HEK293 (cell line): ENCODE data around the gene ACTR3.

ENCODE experiments used
- CTCF ChIA-PET: fragments of 350-600 bp; formaldehyde crosslinking; extraction: SDS; loops from one replicate; lab custom pipeline; 2021; ENCODE audit warnings: antibody characterized with exemption; lab: Yijun Ruan, JAX
- POLR2A ChIA-PET: fragments of 300-600 bp; formaldehyde crosslinking; extraction: SDS; loops from one replicate; lab custom pipeline; 2020; ENCODE audit warnings: antibody characterized with exemption, inconsistent platforms; lab: Yijun Ruan, JAX
- H3K27ac ChIP-seq: fragments of 200-500 bp; sonication (Bioruptor generic); 2 replicates; pipeline ENCODE4 v1.5.1; 2014; ENCODE audit warnings: low read depth, low read length, control low read depth, inconsistent platforms; ENCODE audit errors: extremely low read depth
- H3K36me3 ChIP-seq, 2 experiments: fragments of 200-500 bp in 1 of 2; sonication (Bioruptor generic) in 1 of 2; 1 replicate in 1 of 2; 2 replicates in 1 of 2; pipeline ENCODE4 v1.5.1; 2014 to 2017; ENCODE audit warnings: inconsistent platforms in 2 of 2, low read length in 2 of 2; ENCODE audit not compliant: control insufficient read depth in 2 of 2, insufficient read depth in 1 of 2
- H3K4me1 ChIP-seq: fragments of 200-500 bp; sonication (Bioruptor generic); 2 replicates; pipeline ENCODE4 v1.5.1; 2014; ENCODE audit warnings: mild to moderate bottlenecking, low read length, inconsistent platforms; ENCODE audit not compliant: control insufficient read depth, insufficient read depth
- H3K4me3 ChIP-seq: 2 replicates; pipeline ENCODE4 v1.5.1; 2011; ENCODE audit warnings: low read depth, mild to moderate bottlenecking, control low read depth, low read length, moderate library complexity
- H3K9me3 ChIP-seq: fragments of 200-500 bp; sonication (Bioruptor generic); 2 replicates; pipeline ENCODE4 v1.5.1; 2014; ENCODE audit warnings: low read depth, low read length, inconsistent platforms; ENCODE audit not compliant: control insufficient read depth, insufficient read depth
- FEZF1 ChIP-seq: fragments of 450-650 bp; formaldehyde crosslinking; IDR thresholded peaks from 2 replicates; pipeline ENCODE4 v1.5.1; 2016; ENCODE audit warnings: missing biosample characterization, missing genetic modification characterization
- HOXC10 ChIP-seq: sonication (generic); formaldehyde crosslinking; IDR thresholded peaks from 2 replicates; pipeline ENCODE4 v1.8.1; 2023; ENCODE audit warnings: mild to moderate bottlenecking, missing genetic modification reagents
- KLF1 ChIP-seq: fragments of 450-650 bp; formaldehyde crosslinking; IDR thresholded peaks from 2 replicates; pipeline ENCODE4 v1.5.1; 2016; ENCODE audit warnings: missing biosample characterization, missing genetic modification characterization
- OSR2 ChIP-seq: fragments of 450-650 bp; formaldehyde crosslinking; IDR thresholded peaks from 2 replicates; pipeline ENCODE4 v1.5.1; 2016; ENCODE audit warnings: missing biosample characterization, missing genetic modification characterization
- OVOL3 ChIP-seq: fragments of 450-650 bp; formaldehyde crosslinking; IDR thresholded peaks from 2 replicates; pipeline ENCODE4 v1.5.1; 2016; ENCODE audit warnings: missing biosample characterization, missing genetic modification characterization
- ZBTB17 ChIP-seq: fragments of 450-650 bp; formaldehyde crosslinking; IDR thresholded peaks from 2 replicates; pipeline ENCODE4 v1.5.1; 2016; ENCODE audit warnings: missing biosample characterization, missing genetic modification characterization
- ZFP69B ChIP-seq: fragments of 450-650 bp; formaldehyde crosslinking; IDR thresholded peaks from 2 replicates; pipeline ENCODE4 v1.5.1; 2016; ENCODE audit warnings: missing biosample characterization, missing genetic modification characterization
- ZNF138 ChIP-seq: fragments of 450-650 bp; formaldehyde crosslinking; IDR thresholded peaks from 2 replicates; pipeline ENCODE4 v1.5.1; 2016; ENCODE audit warnings: missing biosample characterization, missing genetic modification characterization, borderline replicate concordance
- ZNF175 ChIP-seq: fragments of 450-650 bp; formaldehyde crosslinking; IDR thresholded peaks from 2 replicates; pipeline ENCODE4 v1.5.1; 2016; ENCODE audit warnings: missing biosample characterization, missing genetic modification characterization
- ZNF302 ChIP-seq: fragments of 450-650 bp; formaldehyde crosslinking; IDR thresholded peaks from 2 replicates; pipeline ENCODE4 v1.5.1; 2016; ENCODE audit warnings: missing biosample characterization, missing genetic modification characterization, low read depth
- ZNF324 ChIP-seq: fragments of 450-650 bp; formaldehyde crosslinking; IDR thresholded peaks from 2 replicates; pipeline ENCODE4 v1.5.1; 2016; ENCODE audit warnings: missing biosample characterization, missing genetic modification characterization
- ZNF335 ChIP-seq: fragments of 450-650 bp; formaldehyde crosslinking; conservative IDR thresholded peaks from 2 replicates; pipeline ENCODE4 v1.5.1; 2016; ENCODE audit warnings: missing biosample characterization, missing genetic modification characterization
- ZNF341 ChIP-seq: fragments of 450-650 bp; formaldehyde crosslinking; IDR thresholded peaks from 2 replicates; pipeline ENCODE4; 2016; ENCODE audit warnings: low read depth, missing biosample characterization, missing genetic modification characterization
- ZNF514 ChIP-seq: fragments of 450-650 bp; formaldehyde crosslinking; IDR thresholded peaks from 2 replicates; pipeline ENCODE4 v1.5.1; 2016; ENCODE audit warnings: missing biosample characterization, missing genetic modification characterization
- ZNF521 ChIP-seq: fragments of 450-650 bp; formaldehyde crosslinking; IDR thresholded peaks from 2 replicates; pipeline ENCODE4 v1.5.1; 2017; ENCODE audit warnings: missing biosample characterization, mild to moderate bottlenecking, missing genetic modification characterization
- ZNF561 ChIP-seq: fragments of 450-650 bp; IDR thresholded peaks from 2 replicates; pipeline ENCODE4 v1.5.1; 2018; ENCODE audit warnings: missing biosample characterization, missing genetic modification characterization, borderline replicate concordance
- ZNF621 ChIP-seq: fragments of 450-650 bp; formaldehyde crosslinking; IDR thresholded peaks from 2 replicates; pipeline ENCODE4 v1.5.1; 2017; ENCODE audit warnings: missing biosample characterization, missing genetic modification characterization
- ZNF624 ChIP-seq: fragments of 450-650 bp; formaldehyde crosslinking; IDR thresholded peaks from 2 replicates; pipeline ENCODE4 v1.5.1; 2017; ENCODE audit warnings: missing biosample characterization, missing genetic modification characterization
- ZNF664 ChIP-seq: fragments of 450-650 bp; formaldehyde crosslinking; IDR thresholded peaks from 2 replicates; pipeline ENCODE4 v1.5.1; 2016; ENCODE audit warnings: missing biosample characterization, missing genetic modification characterization
- ZNF785 ChIP-seq: fragments of 450-650 bp; formaldehyde crosslinking; IDR thresholded peaks from 2 replicates; pipeline ENCODE4 v1.5.1; 2016; ENCODE audit warnings: missing biosample characterization, missing genetic modification characterization
- TF ChIP-seq, protein P1 (sequence below): fragments of 450-650 bp; formaldehyde crosslinking; IDR thresholded peaks from 2 replicates; pipeline ENCODE4 v1.5.1; 2016; ENCODE audit warnings: missing biosample characterization, missing genetic modification characterization
- TF ChIP-seq, protein P2 (sequence below): fragments of 450-650 bp; formaldehyde crosslinking; IDR thresholded peaks from 2 replicates; pipeline ENCODE4 v1.5.1; 2016; ENCODE audit warnings: missing biosample characterization, missing genetic modification characterization
- TF ChIP-seq, protein P3 (sequence below): fragments of 450-650 bp; formaldehyde crosslinking; IDR thresholded peaks from 2 replicates; pipeline ENCODE4 v1.5.1; 2016; ENCODE audit warnings: missing biosample characterization, missing genetic modification characterization, borderline replicate concordance

The ACTR3 gene

DNA sequence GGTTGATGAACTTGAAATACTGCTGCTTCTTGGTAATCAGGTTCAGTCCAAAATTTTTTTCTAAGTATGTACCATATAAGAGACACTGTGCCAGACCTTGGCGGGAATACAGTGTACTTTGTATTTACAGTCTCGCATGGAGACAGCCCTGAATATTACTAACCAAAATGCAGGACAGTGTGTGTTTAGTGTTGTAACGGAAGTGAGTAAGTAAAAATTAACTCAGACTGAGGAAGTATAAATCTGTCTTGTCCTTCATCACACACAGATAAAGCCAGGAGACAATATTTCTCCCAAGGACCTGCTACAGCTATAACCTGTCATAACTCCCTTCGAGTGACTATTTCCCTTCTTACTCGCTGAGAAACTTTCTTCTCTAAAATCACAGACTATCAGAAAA, 76.9 kb downstream of the ACTR3 start:
- Histone ChIP-seq H3K4me1 (peaks cover 3% of the 10 kb centered on the region; the same call in 1 of the 2 replicates), H3K4me3 (no peak overlapping the region), H3K27ac (no peak overlapping the region), H3K36me3 (no peaks in the 10 kb centered on the region), H3K9me3 (no peaks in the 10 kb centered on the region)
- ChIA-PET POLR2A (no interaction called here), CTCF (interaction anchor here (0.7 to 2.3 kb wide), 3 partner anchors 8 to 14 kb away, joined by 4 to 9 read pairs (median 8); no protein-coding TSS in a partner anchor)
- no peak for TF ChIP-seq ZNF302 (tag by site-specific recombination)
- TF ChIP-seq ZBTB17: no peak
- TF ChIP-seq, protein P1, sequence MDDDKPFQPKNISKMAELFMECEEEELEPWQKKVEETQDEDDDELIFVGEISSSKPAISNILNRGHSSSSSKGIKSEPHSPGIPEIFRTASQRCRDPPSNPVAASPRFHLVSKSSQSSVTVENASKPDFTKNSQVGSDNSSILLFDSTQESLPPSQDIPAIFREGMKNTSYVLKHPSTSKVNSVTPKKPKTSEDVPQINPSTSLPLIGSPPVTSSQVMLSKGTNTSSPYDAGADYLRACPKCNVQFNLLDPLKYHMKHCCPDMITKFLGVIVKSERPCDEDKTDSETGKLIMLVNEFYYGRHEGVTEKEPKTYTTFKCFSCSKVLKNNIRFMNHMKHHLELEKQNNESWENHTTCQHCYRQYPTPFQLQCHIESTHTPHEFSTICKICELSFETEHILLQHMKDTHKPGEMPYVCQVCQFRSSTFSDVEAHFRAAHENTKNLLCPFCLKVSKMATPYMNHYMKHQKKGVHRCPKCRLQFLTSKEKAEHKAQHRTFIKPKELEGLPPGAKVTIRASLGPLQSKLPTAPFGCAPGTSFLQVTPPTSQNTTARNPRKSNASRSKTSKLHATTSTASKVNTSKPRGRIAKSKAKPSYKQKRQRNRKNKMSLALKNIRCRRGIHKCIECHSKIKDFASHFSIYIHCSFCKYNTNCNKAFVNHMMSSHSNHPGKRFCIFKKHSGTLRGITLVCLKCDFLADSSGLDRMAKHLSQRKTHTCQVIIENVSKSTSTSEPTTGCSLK: no peak
- no peak for TF ChIP-seq ZNF341 (tag by site-specific recombination)
- no peak for TF ChIP-seq OVOL3 (tag by site-specific recombination)
- TF ChIP-seq ZNF324 (tag by site-specific recombination): no peak
- no peak for TF ChIP-seq ZNF138 (tag by site-specific recombination)
- TF ChIP-seq OSR2 (tag by site-specific recombination): no peak
- no peak for TF ChIP-seq ZFP69B
- no peak for TF ChIP-seq ZNF561 (tag by site-specific recombination)
- no peak for TF ChIP-seq HOXC10 (CRISPR knock-in tag)
- no peak for TF ChIP-seq ZNF624 (tag by site-specific recombination)
- TF ChIP-seq FEZF1 (tag by site-specific recombination): no peak

DNA sequence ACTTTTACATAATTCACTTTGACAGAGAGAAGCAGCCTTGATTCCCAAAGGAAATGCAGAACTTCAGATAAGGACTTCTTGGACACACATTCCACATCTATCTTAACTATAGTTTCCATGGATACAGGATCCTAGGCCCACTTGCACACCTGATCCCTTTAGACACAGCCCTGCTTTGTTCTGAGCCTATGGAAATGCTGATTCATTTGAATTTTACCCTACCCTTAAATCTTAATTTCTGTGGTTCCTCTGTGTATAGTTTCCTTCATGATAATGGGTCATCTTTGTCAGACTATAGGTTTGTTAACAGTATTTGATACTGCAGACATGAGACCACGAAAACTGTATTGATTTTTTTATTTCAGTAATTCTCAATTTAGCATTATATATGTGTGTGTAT, 77.4 kb downstream of the ACTR3 start:
- no peaks in the 10 kb centered on the region for H3K36me3 ChIP-seq
- no peak overlapping the region for H3K27ac ChIP-seq
- no peak overlapping the region for H3K4me3 ChIP-seq
- CTCF ChIA-PET: interaction anchor here (0.7 to 3.1 kb wide), 4 partner anchors 11 to 582 kb away, joined by 3 to 17 read pairs (median 6); no protein-coding TSS in a partner anchor
- H3K4me1 ChIP-seq: peaks cover 3% of the 10 kb centered on the region; the same call in 1 of the 2 replicates
- no peaks in the 10 kb centered on the region for H3K9me3 ChIP-seq
- TF ChIP-seq ZNF514 (tag by site-specific recombination) (no peak), ZNF175 (tag by site-specific recombination) (no peak), ZNF621 (no peak), ZNF521 (tag by site-specific recombination) (no peak), KLF1 (tag by site-specific recombination) (no peak), ZNF335 (no peak), ZNF785 (tag by site-specific recombination) (no peak), ZNF664 (no peak)
- TF ChIP-seq, protein P2, sequence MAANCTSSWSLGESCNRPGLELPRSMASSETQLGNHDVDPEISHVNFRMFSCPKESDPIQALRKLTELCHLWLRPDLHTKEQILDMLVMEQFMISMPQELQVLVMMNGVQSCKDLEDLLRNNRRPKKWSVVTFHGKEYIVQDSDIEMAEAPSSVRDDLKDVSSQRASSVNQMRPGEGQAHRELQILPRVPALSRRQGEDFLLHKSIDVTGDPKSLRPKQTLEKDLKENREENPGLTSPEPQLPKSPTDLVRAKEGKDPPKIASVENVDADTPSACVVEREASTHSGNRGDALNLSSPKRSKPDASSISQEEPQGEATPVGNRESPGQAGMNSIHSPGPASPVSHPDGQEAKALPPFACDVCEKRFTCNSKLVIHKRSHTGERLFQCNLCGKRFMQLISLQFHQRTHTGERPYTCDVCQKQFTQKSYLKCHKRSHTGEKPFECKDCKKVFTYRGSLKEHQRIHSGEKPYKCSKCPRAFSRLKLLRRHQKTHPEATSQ (tag by site-specific recombination): no peak
- TF ChIP-seq, protein P3, sequence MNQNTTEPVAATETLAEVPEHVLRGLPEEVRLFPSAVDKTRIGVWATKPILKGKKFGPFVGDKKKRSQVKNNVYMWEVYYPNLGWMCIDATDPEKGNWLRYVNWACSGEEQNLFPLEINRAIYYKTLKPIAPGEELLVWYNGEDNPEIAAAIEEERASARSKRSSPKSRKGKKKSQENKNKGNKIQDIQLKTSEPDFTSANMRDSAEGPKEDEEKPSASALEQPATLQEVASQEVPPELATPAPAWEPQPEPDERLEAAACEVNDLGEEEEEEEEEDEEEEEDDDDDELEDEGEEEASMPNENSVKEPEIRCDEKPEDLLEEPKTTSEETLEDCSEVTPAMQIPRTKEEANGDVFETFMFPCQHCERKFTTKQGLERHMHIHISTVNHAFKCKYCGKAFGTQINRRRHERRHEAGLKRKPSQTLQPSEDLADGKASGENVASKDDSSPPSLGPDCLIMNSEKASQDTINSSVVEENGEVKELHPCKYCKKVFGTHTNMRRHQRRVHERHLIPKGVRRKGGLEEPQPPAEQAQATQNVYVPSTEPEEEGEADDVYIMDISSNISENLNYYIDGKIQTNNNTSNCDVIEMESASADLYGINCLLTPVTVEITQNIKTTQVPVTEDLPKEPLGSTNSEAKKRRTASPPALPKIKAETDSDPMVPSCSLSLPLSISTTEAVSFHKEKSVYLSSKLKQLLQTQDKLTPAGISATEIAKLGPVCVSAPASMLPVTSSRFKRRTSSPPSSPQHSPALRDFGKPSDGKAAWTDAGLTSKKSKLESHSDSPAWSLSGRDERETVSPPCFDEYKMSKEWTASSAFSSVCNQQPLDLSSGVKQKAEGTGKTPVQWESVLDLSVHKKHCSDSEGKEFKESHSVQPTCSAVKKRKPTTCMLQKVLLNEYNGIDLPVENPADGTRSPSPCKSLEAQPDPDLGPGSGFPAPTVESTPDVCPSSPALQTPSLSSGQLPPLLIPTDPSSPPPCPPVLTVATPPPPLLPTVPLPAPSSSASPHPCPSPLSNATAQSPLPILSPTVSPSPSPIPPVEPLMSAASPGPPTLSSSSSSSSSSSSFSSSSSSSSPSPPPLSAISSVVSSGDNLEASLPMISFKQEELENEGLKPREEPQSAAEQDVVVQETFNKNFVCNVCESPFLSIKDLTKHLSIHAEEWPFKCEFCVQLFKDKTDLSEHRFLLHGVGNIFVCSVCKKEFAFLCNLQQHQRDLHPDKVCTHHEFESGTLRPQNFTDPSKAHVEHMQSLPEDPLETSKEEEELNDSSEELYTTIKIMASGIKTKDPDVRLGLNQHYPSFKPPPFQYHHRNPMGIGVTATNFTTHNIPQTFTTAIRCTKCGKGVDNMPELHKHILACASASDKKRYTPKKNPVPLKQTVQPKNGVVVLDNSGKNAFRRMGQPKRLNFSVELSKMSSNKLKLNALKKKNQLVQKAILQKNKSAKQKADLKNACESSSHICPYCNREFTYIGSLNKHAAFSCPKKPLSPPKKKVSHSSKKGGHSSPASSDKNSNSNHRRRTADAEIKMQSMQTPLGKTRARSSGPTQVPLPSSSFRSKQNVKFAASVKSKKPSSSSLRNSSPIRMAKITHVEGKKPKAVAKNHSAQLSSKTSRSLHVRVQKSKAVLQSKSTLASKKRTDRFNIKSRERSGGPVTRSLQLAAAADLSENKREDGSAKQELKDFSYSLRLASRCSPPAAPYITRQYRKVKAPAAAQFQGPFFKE (tag by site-specific recombination): no peak
- TF ChIP-seq, all 188 proteins: peak for 0
- POLR2A ChIA-PET: no interaction called here
